HepG2 (cell line): ENCODE measurements around the gene VPS13D. TPM values are rescaled to one million over a fixed set of nuclear protein-coding genes. Genes with fewer than 3 reads are reported as not detected.

Experiments used
- AGO2 ChIP-seq: fragments of 200-400 bp; formaldehyde crosslinking; optimal IDR thresholded peaks from 2 replicates; pipeline ENCODE3; 2017; ENCODE audit warnings: mild to moderate bottlenecking, low read depth, low read length, moderate library complexity
- HMG20A ChIP-seq: IDR thresholded peaks from 2 replicates; pipeline ENCODE4 v1.6.1; 2016; ENCODE audit warnings: borderline replicate concordance
- HNRNPL ChIP-seq: fragments of 200-400 bp; formaldehyde crosslinking; IDR thresholded peaks from 2 replicates; pipeline ENCODE4 v1.6.1; 2017; ENCODE audit warnings: mild to moderate bottlenecking, low read depth, low read length
- MAFK ChIP-seq, 2 experiments: IDR thresholded peaks in 1 of 2; conservative IDR thresholded peaks in 1 of 2; 2 replicates each; pipeline ENCODE4 v1.6.1; 2011; ENCODE audit warnings: improper control_type of control experiment in 2 of 2, low read length in 2 of 2
- NFE2 ChIP-seq: sonication (generic); formaldehyde crosslinking; IDR thresholded peaks from 2 replicates; pipeline ENCODE4 v1.4.0; 2020; ENCODE audit warnings: missing genetic modification reagents
- POLR2A ChIP-seq, 2 experiments: IDR thresholded peaks; 2 replicates each; pipeline ENCODE4 v1.6.1; 2011; ENCODE audit warnings: low read depth in 2 of 2, low read length in 2 of 2, mild to moderate bottlenecking in 1 of 2, moderate library complexity in 1 of 2; ENCODE audit not compliant: insufficient read depth in 1 of 2
- SALL2 ChIP-seq: sonication (generic); formaldehyde crosslinking; IDR thresholded peaks from 2 replicates; pipeline ENCODE4 v1.8.1; 2023; ENCODE audit warnings: mild to moderate bottlenecking, missing genetic modification reagents, inconsistent platforms
- ZBTB38 ChIP-seq: sonication (generic); formaldehyde crosslinking; IDR thresholded peaks from 2 replicates; pipeline ENCODE4 v1.5.1; 2020; ENCODE audit warnings: mild to moderate bottlenecking, missing genetic modification reagents
- ZNF816 ChIP-seq: sonication (generic); formaldehyde crosslinking; IDR thresholded peaks from 2 replicates; pipeline ENCODE4 v1.8.0; 2022; ENCODE audit warnings: missing genetic modification reagents, mild to moderate bottlenecking, borderline replicate concordance
- polyA plus RNA-seq, 8 experiments: library from polyadenylated mRNA; depleted of rRNA in 3 of 8; stranded (reverse) in 7 of 8; unstranded in 1 of 8; fragments of >200 nt; fragmentation: Illumina TruSeq in 4 of 8; extraction: Trizol in 4 of 8; gene quantifications; 2 replicates each; pipeline versions ENCODE4 v1.2.1 to v1.2.3, GENCODE V29; 2011 to 2016; ENCODE audit warnings: low read depth in 4 of 8, missing spikeins in 1 of 8, mixed read lengths in 1 of 8; ENCODE audit not compliant: insufficient read depth in 1 of 8
- total RNA-seq, 5 experiments: library from RNA; depleted of rRNA; stranded (reverse); fragments of >200 nt; fragmentation: Illumina TruSeq; extraction: Trizol; gene quantifications; 2 replicates each; pipeline ENCODE4 v1.2.3, GENCODE V29; 2016; ENCODE audit warnings: low read depth in 1 of 5
- TF ChIP-seq, protein P1 (sequence below): sonication (generic); formaldehyde crosslinking; IDR thresholded peaks from 2 replicates; pipeline ENCODE4; 2020; ENCODE audit warnings: missing genetic modification reagents, mild to moderate bottlenecking, borderline replicate concordance
- TF ChIP-seq, protein P2 (sequence below): sonication (generic); formaldehyde crosslinking; IDR thresholded peaks from 2 replicates; pipeline ENCODE4 v1.4.0; 2020; ENCODE audit warnings: missing genetic modification reagents
- TF ChIP-seq, protein P3 (sequence below): IDR thresholded peaks from 2 replicates; pipeline ENCODE4 v1.6.1; 2012; ENCODE audit warnings: low read depth, low read length, improper control_type of control experiment

VPS13D gene
- total and polyA plus RNA-seq, 2 of the 13 experiments (the other 11 are each of a cell fraction or from before 2014, with no cell fraction given): 8.6 to 13.9 TPM

DNA sequence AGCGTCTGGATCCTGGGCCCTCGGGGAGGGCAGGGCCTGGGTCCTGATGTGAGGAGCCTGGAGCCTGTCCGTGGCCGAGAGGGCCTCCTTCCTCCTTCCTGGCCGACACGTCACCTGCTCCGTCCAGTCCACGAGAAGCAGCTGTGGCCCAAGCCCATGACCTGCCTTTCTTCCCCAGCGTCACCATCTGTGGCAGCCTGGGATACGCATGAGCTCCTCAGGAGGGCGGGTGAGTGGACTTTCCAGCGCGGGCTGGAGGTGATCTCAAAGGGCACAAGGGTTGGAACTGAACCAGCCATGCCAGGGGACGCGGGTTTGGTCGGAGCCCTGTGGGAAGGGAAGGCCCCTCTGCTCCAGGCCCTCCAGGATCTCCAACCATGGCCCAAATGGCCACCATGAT, 297.7 kb downstream of the VPS13D start (continued):
- TF ChIP-seq, protein P1, sequence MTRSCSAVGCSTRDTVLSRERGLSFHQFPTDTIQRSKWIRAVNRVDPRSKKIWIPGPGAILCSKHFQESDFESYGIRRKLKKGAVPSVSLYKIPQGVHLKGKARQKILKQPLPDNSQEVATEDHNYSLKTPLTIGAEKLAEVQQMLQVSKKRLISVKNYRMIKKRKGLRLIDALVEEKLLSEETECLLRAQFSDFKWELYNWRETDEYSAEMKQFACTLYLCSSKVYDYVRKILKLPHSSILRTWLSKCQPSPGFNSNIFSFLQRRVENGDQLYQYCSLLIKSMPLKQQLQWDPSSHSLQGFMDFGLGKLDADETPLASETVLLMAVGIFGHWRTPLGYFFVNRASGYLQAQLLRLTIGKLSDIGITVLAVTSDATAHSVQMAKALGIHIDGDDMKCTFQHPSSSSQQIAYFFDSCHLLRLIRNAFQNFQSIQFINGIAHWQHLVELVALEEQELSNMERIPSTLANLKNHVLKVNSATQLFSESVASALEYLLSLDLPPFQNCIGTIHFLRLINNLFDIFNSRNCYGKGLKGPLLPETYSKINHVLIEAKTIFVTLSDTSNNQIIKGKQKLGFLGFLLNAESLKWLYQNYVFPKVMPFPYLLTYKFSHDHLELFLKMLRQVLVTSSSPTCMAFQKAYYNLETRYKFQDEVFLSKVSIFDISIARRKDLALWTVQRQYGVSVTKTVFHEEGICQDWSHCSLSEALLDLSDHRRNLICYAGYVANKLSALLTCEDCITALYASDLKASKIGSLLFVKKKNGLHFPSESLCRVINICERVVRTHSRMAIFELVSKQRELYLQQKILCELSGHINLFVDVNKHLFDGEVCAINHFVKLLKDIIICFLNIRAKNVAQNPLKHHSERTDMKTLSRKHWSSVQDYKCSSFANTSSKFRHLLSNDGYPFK (CRISPR knock-in tag): no peak
- TF ChIP-seq, protein P2, sequence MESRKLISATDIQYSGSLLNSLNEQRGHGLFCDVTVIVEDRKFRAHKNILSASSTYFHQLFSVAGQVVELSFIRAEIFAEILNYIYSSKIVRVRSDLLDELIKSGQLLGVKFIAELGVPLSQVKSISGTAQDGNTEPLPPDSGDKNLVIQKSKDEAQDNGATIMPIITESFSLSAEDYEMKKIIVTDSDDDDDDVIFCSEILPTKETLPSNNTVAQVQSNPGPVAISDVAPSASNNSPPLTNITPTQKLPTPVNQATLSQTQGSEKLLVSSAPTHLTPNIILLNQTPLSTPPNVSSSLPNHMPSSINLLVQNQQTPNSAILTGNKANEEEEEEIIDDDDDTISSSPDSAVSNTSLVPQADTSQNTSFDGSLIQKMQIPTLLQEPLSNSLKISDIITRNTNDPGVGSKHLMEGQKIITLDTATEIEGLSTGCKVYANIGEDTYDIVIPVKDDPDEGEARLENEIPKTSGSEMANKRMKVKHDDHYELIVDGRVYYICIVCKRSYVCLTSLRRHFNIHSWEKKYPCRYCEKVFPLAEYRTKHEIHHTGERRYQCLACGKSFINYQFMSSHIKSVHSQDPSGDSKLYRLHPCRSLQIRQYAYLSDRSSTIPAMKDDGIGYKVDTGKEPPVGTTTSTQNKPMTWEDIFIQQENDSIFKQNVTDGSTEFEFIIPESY: peak; percentile 61
- TF ChIP-seq POLR2A (IDR thresholded peaks at IDR 0.05; ENCODE audit: insufficient read depth in 1 of 2, low read depth in 2 of 2, low read length in 2 of 2) (0 out of 4 replicates have a peak, but pooled peaks of 1 of the 2 experiments have one; percentile 33), HNRNPL (peak; percentile 98), HMG20A (CRISPR knock-in tag) (no peak), AGO2 (peak; percentile 86), NFE2 (CRISPR knock-in tag) (no peak), SALL2 (0 out of 2 replicates have a peak, but pooled peaks have one; percentile 1), MAFK (conservative IDR thresholded peaks at IDR 0.05 in 1 of 2, IDR thresholded peaks at IDR 0.05 in 1 of 2; ENCODE audit: low read length in 2 of 2) (0 out of 4 replicates have a peak, but pooled peaks of 1 of the 2 experiments have one; percentile 13), ZBTB38 (CRISPR knock-in tag) (peak; percentile 100), ZNF816 (CRISPR knock-in tag) (no peak)
- TF ChIP-seq, protein P3, sequence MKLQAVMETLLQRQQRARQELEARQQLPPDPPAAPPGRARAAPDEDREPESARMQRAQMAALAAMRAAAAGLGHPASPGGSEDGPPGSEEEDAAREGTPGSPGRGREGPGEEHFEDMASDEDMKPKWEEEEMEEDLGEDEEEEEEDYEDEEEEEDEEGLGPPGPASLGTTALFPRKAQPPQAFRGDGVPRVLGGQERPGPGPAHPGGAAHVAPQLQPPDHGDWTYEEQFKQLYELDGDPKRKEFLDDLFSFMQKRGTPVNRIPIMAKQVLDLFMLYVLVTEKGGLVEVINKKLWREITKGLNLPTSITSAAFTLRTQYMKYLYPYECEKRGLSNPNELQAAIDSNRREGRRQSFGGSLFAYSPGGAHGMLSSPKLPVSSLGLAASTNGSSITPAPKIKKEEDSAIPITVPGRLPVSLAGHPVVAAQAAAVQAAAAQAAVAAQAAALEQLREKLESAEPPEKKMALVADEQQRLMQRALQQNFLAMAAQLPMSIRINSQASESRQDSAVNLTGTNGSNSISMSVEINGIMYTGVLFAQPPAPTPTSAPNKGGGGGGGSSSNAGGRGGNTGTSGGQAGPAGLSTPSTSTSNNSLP: no peak
- TF ChIP-seq, all 625 proteins: peak for 19
